ENCODE results near the gene TPH1.
"Not testable (repeated sequence)": the region's sequence is repeated elsewhere in the genome, so short reads cannot be mapped to it uniquely, and the experiment has no call there.

Gene TPH1

GRCh38 chr11:18019650-18020049, 26.4 kb downstream of the TPH1 start:
- no peak for DNase-seq

DNA sequence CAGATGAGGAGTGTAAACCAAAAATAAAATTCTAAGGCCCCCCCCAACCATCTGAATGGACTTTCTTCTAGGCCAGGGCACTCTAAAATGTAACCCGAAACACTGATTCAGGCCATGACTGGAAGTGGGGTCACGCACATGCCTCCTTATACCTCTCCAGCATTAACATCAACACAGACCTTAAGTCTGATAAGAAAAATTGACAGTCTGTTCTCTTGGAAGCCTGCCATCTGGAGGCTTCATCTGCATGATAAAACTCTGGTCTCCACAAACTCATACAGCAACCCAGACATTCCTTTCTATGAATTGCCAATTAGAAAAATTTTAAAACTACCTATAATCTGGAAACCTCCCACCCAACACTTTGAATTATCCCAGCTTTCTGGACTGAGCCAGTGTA, 29.3 kb downstream of the TPH1 start:
- no peak for DNase-seq

- no peak for DNase-seq
Measured at GRCh38 chr11:18014876-18015275, 31.2 kb downstream of the TPH1 start.

- no peak for DNase-seq
Measured at GRCh38 chr11:18013790-18014507, 32.1 kb downstream of the TPH1 start.

DNA sequence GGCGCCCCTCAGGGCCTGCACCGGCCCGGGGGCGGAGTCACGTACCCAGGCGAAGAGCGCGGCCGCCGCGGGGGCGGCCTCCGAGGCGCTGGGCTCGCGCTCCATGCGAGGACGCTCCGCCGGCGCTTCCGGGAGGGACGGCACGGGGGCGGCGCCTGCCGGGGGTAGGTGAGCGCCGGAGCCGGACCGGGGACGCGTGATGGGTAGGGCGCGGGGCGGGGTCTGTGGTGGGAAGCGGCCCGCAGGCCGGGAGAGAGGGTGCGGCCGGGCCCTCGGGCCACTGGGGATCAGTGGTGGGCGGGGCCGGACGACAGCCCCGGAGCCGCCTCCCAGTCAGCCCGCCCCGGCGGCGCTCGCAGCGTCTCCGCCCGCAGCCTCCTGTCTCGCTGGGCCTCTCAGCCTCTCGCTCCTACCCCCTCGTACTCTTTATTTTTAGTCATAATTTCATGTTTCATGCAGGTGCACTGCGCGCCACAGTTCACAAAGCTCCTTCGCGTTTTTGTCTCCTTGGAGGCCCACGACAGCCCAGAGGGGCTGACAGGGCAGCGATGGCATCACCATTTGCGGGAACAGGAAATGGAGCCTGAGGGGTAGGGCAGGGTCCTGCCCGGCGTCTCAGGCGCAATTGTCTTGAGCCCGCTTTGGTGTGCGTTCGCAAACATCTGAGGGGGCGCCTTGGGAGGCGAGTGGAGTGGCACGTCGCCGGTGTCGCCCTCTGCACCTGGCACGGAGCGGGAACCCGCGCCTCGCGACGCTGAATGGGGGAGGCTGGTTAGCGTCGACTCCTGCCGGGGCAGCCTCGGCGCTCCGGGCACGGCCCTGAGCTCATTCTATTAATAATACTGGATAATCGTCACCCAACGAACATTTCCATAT, 32.9 kb downstream of the TPH1 start, which contains the start of gene SERGEF:
Gene SERGEF, minus strand, starts transcription at position 142 of the 876 bp plus-strand sequence. Its CDS starts 37 bp downstream, at position 105.
- peak; percentile 26 for DNase-seq

GRCh38 chr11:18012122-18012905, 33.8 kb downstream of the TPH1 start:
- DNase-seq, result no peak

DNA sequence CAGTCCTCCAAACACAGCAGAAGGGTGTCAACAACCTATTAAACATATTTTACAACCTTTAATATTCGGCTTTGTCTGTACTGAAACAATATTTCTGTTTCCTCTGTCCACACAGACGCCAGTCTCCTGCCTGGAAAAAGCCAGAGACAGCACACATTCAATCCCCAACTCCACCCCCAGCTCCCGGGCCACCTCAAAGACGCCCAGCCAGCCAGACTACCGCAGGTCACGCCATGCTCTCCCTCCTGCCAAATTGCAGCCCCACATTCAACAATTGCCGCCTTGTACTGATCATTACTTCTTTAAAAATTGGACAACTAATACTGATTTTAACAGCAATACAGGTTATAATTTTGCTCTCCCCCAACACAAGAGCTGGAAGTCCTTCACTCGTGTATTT, 34.4 kb downstream of the TPH1 start:
- no peak for DNase-seq

- no peak for DNase-seq
Measured at GRCh38 chr11:18010977-18011586, 35.0 kb downstream of the TPH1 start.

DNA sequence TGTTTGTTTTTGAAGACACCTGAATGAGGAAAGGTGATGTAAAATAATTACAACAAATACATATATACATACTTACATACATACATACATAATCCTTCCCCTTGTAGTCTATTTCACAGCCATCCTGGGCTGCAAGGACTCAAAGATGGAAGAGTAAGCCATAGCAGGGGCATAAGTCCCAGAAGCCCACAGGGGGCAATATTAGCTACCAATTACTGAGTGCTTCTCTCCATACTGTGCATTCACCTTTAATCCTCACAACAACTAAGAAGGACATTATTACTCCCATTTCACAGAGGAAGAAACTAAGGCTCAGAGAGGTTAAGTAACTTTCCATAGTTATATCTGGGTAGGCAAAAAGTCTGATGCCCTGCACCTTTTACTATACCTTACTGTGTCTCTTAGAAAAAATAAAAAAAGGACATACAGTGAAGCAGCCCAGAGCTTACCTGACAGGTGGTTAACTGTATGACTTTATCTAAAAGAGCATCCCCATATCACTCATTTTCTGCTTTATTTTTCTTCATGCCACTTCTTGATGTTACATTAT, 35.9 kb downstream of the TPH1 start:
- DNase-seq, result no peak

DNA sequence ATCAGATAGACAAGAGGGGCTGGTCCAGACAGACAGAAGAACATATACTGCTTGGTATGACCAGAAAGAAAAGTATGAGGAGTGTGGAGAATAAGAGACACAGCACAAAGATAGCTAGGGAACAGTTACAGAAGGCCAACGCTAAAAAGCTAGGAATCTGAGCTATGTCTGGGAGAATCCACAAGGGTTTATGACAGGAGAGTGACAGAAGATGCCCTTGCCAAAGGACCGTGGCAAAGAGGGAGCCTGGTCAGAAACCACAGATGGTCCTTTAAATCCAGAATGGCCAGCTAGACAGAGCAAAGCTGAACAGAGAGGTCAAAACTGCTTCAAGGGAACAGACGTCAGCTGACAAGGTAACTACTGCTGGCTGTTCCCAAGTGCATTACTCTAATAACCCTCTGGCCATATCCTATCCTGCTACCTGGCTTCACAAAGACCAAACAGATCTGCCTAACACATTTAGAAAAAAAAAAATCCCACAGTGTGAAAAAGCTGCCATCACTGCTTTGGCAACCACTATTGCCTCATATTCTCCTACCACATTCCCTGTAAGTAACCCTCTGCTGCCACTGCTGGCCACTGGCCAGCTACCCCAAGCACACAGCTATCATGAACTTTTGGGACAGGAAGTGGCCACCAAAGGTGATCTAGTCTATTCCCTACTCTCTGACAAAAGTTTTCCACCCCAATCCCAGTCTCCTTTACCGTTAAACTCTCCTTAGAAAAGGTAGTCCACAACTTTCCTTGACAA, 40.5 kb downstream of the TPH1 start:
- DNase-seq, result no peak

DNA sequence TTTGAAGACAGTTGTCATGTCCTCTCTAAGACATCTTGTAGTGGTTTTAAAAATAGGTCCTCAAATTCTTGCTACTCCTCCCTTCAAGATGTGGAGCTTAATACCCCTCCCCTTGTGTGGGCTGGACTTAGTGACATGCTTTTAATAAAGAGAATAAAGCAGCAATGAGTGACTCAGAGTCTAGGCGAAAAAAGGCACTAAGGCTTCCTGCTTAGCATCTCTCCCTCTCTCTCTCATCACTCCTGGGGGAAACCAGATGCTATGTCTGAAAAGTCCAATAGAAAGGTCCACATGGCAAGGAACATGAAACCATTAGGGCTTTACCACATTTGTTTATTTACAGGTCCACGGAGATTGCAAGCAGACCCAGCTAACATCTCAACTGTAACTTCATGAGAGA, 44.9 kb downstream of the TPH1 start:
- DNase-seq, result no peak

GRCh38 chr11:18000760-18001159, 45.3 kb downstream of the TPH1 start:
- no peak for DNase-seq

DNA sequence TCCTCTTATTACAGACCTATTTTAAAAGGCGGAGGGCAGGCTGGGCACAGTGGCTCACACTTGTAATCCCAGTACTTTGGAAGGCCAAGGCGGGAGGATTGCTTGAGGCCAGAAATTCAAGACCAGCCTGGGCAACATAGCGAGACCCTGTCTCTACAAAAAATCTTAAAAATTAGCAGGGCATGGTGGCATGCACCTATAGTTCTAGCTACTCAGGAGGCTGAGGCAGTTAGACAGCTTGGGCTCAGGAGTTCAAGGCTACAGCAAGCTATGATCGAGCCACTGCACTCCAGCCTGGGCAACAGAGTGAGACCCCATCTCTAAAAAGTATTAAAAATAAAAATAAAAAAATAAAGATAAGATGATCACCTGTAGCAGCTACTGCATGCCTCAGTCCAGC, 45.9 kb downstream of the TPH1 start:
- not testable (repeated sequence) for DNase-seq
